ENCODE results near the gene HNRNPLL. TPM values are rescaled to one million over a fixed set of nuclear protein-coding genes. Genes with fewer than 3 reads are reported as not detected.
"Not testable (repeated sequence)": the region's sequence is repeated elsewhere in the genome, so short reads cannot be mapped to it uniquely, and the experiment has no call there.

Gene HNRNPLL
- total RNA-seq, 2 experiments from 2014 or later = 53.5 to 59.8 TPM

DNA sequence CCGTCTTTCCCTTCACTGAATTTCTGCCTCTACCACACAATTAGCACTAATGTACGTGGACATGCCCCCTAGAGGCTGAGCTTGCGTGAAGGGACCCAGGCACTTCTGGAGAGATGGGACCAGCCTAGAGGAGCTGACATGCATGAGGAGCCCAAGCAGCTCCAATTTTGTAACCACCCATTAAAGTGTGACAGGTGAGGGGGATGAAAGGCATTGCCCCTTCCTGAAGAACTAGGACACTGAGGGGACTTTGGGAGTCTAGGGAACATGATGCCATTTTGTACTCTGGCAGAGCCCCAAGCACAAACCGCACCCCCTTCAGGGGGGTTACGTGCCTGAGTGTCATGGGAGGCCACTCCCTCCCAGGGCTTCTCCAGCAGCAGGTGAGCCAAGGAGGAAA is 63.6 kb downstream of the HNRNPLL start:
- Mint-ChIP-seq H3K4me1 (peaks cover 24% of the 10 kb centered on the region), H3K27ac (no peak overlapping the region), H3K9me3 (ENCODE audit: low read depth) (no peaks in the 10 kb centered on the region), H3K27me3 (peaks cover 11% of the 10 kb centered on the region), H3K36me3 (ENCODE audit: low read depth) (no peaks in the 10 kb centered on the region), H3K4me3 (no peak overlapping the region)
- ATAC-seq = no peak
- ChIA-PET CTCF (interaction anchor here (1.8 kb wide), 1 partner anchor 43 kb away, joined by 7 read pairs; no protein-coding TSS in a partner anchor), POLR2A (no interaction called here)
- intact Hi-C loops (cut with DNase I, micrococcal nuclease) = loop anchor here in 1 of 2 experiments (5.0 kb wide), 1 partner anchor 298 kb away; no protein-coding TSS in a partner anchor
- no peak for DNase-seq

DNA sequence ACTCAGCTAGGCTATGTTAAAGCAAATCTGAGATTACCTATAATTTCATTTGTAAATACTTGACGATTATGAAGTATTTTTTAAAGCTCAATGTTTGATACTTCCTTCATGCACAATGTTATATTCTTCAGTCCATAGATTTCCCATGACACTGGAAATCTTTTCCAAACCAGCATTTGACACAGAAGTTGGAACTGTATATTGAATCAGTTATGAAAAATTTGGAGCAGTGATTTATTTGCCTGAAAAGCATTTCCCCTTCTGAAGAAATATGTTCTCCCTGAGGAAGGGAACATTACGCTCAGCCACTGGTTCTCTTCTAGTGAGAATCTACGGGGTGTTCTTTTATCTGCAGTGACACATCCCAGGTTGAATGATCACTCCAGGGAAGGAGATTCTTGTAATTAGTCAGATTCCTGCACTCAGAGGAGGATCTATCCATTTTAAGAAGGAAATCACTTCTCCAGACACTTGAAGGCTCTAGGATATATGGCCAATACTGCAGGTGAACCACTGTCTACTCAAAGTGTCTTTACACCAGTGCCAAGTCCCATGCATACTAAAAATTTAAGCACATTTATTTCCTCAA is 64.7 kb downstream of the HNRNPLL start:
- Mint-ChIP-seq H3K27me3 (peaks cover 12% of the 10 kb centered on the region), H3K4me1 (peaks cover 19% of the 10 kb centered on the region), H3K4me3 (no peak overlapping the region), H3K9me3 (ENCODE audit: low read depth) (no peaks in the 10 kb centered on the region), H3K36me3 (ENCODE audit: low read depth) (no peaks in the 10 kb centered on the region), H3K27ac (no peak overlapping the region)
- intact Hi-C loops (cut with DNase I, micrococcal nuclease) = loop anchor here (2.0 to 5.0 kb wide), 5 partner anchors 43 to 299 kb away; no protein-coding TSS in a partner anchor
- ChIA-PET CTCF (interaction anchor here (0.6 to 1.8 kb wide), 9 partner anchors 20 to 248 kb away, joined by 3 to 7 read pairs (median 3); partner anchors contain the start of gene SRSF7), POLR2A (no interaction called here)
- no peak for DNase-seq
- no peak for ATAC-seq

DNA sequence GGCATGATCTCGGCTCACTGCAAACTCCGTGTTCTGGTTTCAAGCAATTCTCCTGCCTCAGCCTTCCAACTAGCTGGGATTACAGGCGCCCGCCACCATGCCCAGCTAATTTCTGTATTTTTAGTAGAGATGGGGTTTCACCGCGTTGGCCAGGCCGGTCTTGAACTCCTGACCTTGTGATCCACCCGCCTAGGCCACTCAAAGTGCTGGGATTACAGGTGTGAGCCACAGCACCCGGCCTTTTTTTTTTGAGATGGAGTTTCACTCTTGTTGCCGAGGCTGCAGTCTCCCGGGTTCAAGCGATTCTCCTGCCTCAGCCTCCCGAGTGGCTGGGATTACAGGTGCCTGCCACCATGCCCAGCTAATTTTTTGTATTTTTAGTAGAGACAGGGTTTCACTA is 65.4 kb downstream of the HNRNPLL start:
- H3K27ac Mint-ChIP-seq; ATAC-seq; H3K4me3 Mint-ChIP-seq; POLR2A ChIA-PET; DNase-seq; H3K9me3 Mint-ChIP-seq (ENCODE audit: low read depth); H3K36me3 Mint-ChIP-seq (ENCODE audit: low read depth): not testable (repeated sequence)
- intact Hi-C loops (cut with DNase I, micrococcal nuclease) = loop anchor here (2.0 to 5.0 kb wide), 5 partner anchors 44 to 300 kb away; no protein-coding TSS in a partner anchor
- H3K27me3 Mint-ChIP-seq = peaks cover 13% of the 10 kb centered on the region
- CTCF ChIA-PET = interaction anchor here (0.7 to 1.8 kb wide), 14 partner anchors 10 to 537 kb away, joined by 3 to 11 read pairs (median 4); partner anchors contain the start of gene SRSF7
- H3K4me1 Mint-ChIP-seq = peaks cover 12% of the 10 kb centered on the region

DNA sequence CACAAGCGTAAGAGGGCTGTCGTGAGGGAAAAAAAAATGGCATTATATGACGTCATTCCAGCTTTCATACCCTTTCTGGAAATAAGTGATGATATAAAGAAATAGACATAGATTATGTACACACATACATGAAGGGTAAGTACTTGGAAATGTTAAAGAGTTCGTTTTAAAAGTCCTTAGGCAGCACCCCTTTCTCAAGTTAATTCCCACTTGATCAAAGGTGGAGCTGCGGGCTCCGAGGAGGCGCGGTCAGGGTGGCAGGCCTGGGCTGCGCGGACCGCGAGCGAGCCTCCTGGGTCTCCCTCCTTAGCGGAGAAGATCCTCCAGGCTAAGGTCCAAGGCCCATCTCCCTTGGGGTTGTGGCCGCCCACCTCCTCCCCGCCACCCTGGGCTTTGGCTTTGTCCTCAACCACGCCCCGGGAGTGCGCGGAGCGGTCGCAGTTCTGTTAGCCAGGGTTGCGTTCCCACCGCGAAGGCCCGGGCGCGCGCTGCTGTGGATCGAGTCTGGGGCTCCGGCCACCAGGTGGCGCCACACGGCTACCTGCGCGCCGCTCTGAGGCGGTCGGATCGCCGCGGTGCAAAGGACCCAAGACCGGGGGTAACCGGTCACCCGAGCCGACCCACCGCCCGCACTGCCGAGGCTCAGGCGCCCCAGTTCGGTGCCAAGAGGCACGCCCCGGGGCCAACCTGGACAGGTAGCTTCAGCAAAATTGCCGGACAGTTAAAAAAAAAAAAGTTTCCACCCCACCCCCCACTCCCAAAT is 66.8 kb downstream of the HNRNPLL start:
- CTCF ChIA-PET = interaction anchor here (0.6 to 1.8 kb wide), 19 partner anchors 12 to 220 kb away, joined by 3 to 11 read pairs (median 4); no protein-coding TSS in a partner anchor
- H3K9me3 Mint-ChIP-seq (ENCODE audit: low read depth) = no peaks in the 10 kb centered on the region
- DNase-seq = peak; percentile 91
- no peak overlapping the region for H3K27ac Mint-ChIP-seq
- ATAC-seq = peak; percentile 98
- H3K4me1 Mint-ChIP-seq = peaks cover 2% of the 10 kb centered on the region
- intact Hi-C loops (cut with DNase I, micrococcal nuclease) = loop anchor here (1.0 to 5.0 kb wide), 8 partner anchors 45 to 301 kb away; partner anchors contain the start of gene GEMIN6 (in 1 of the 2)
- peak overlapping the region; percentile 48 for H3K4me3 Mint-ChIP-seq
- POLR2A ChIA-PET = interaction anchor here (0.5 kb wide), 1 partner anchor 117 kb away, joined by 6 read pairs; no protein-coding TSS in a partner anchor
- peaks cover 13% of the 10 kb centered on the region for H3K27me3 Mint-ChIP-seq
- H3K36me3 Mint-ChIP-seq (ENCODE audit: low read depth) = no peaks in the 10 kb centered on the region

DNA sequence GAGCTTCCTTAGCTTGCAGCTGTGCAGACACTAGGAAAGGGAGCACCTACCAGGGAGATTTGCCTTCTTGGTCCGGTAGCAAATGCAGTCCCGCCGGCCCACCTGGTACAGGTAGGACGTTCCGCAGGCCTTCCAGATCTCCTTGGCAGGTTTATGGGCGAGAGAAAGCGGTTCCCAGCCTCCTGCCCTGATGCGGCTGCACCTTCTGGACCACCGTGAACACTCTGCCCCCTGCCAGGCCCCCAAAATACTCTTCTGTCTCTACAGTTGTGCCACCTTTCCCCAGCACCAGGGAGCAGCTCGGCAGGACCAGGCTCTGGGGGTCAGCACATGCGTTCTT is 67.4 kb downstream of the HNRNPLL start:
- intact Hi-C loops (cut with DNase I, micrococcal nuclease) = loop anchor here in 1 of 2 experiments (5.0 kb wide), 1 partner anchor 302 kb away; no protein-coding TSS in a partner anchor
- Mint-ChIP-seq H3K27me3 (peaks cover 16% of the 10 kb centered on the region), H3K36me3 (ENCODE audit: low read depth) (no peaks in the 10 kb centered on the region), H3K4me3 (no peak overlapping the region), H3K4me1 (peaks cover 2% of the 10 kb centered on the region), H3K9me3 (ENCODE audit: low read depth) (no peaks in the 10 kb centered on the region), H3K27ac (no peak overlapping the region)
- DNase-seq (no peak), ATAC-seq (no peak)
- ChIA-PET CTCF (interaction anchor here (0.7 to 1.8 kb wide), 10 partner anchors 14 to 219 kb away, joined by 3 to 7 read pairs (median 4); no protein-coding TSS in a partner anchor), POLR2A (interaction anchor here (0.5 kb wide), 1 partner anchor 118 kb away, joined by 6 read pairs; no protein-coding TSS in a partner anchor)

DNA sequence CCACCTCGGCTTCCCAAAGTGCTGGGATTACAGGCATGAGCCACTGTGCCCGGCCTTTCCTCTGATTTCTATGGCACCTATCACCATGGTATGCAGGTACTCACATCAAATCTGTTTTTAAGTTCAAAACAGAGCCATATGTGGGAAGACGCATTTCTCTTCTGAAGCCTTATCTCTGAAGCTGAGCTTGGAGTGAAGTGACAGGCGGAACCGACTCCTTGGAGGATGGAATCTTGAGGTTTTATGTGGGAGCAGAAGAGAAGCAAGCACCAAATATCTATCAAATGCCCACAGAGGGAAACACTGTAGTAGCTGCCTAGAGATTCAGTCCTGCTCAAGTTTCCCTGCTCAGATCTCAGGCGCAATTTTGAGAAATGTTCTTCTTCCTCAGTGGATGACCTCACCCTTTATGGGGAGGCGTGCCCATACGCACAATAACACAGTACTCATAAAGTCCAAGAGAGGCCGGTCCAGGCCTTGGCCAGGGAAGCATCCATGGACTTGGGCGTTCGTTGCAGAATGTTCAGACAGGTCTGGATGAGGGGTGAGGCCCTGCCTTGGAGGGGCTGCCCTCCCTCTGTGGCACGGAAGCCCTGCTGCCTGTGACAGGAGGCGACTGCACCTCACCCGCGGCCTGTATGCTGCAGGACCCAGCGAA is 67.9 kb downstream of the HNRNPLL start:
- ChIA-PET POLR2A (no interaction called here), CTCF (interaction anchor here (0.6 to 1.6 kb wide), 9 partner anchors 11 to 294 kb away, joined by 3 to 5 read pairs (median 4); no protein-coding TSS in a partner anchor)
- H3K9me3 Mint-ChIP-seq (ENCODE audit: low read depth) = no peaks in the 10 kb centered on the region
- ATAC-seq (no peak), DNase-seq (no peak)
- peaks cover 16% of the 10 kb centered on the region for H3K27me3 Mint-ChIP-seq
- no peak overlapping the region for H3K4me3 Mint-ChIP-seq
- intact Hi-C loops (cut with DNase I, micrococcal nuclease) = loop anchor here in 1 of 2 experiments (5.0 kb wide), 1 partner anchor 302 kb away; no protein-coding TSS in a partner anchor
- H3K36me3 Mint-ChIP-seq (ENCODE audit: low read depth) = no peaks in the 10 kb centered on the region
- H3K27ac Mint-ChIP-seq = no peak overlapping the region
- H3K4me1 Mint-ChIP-seq = peaks cover 2% of the 10 kb centered on the region

DNA sequence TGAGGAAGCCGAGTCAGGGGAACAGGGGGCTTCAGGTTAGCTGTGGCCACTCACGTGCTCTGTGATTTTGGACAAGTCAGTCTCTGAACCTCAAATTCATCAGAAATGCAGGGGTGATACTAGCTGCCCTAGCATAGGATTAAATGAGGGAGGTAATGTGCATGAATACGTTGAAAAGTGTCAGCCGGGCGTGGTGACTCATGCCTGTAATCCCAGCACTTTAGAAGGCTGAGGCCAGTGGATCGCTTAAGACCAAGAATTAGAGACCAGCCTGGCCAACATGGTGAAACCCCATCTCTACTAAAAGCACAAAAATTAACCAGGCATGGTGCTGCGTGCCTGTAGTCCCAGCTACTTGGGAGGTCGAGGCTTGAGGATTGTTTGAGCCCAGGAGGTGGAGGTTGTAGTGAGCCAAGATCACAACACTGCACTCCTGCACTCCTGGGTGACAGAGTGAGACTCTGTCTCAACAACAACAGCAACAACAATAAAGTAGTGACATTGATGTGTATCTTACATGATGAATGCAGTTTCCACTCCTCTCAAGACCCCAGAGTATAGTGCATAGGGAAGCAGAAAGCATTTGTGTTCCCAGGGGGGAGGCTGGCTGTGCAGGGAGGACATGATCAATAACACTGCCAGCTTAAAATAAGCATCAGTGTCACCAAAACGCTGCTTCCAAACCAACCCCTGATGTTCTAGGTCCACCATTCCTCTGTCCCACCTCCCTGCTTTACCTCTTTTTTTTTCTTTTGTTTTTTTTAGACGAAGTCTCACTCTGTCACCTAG is 68.8 kb downstream of the HNRNPLL start:
- peaks cover 2% of the 10 kb centered on the region for H3K4me1 Mint-ChIP-seq
- POLR2A ChIA-PET = interaction anchor here (0.7 kb wide), 1 partner anchor 192 kb away, joined by 3 read pairs; no protein-coding TSS in a partner anchor

DNA sequence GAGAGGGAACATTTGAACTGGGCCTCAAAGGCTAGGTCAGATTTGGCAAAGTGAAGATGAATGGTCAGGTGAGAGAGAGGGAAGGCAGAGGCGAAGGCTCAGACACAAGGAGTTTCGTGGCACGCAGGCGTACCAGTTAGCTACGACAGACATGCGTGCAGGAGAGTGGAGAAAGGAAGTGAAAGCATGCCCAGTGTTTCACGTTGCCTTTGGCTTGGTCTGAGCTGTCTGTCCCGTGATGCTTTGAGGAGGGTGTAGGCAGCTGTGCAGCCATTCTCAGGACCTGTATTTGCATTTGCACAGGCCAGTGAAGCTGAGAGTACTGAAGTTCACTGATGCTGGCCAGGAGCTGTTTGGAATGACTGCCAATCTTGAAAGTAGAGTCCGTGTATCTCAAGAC is 69.5 kb downstream of the HNRNPLL start:
- CTCF ChIA-PET = interaction anchor here (1.0 to 1.7 kb wide), 4 partner anchors 15 to 217 kb away, joined by 3 to 9 read pairs (median 5); no protein-coding TSS in a partner anchor
- no peak for DNase-seq
- no peak overlapping the region for H3K4me3 Mint-ChIP-seq
- intact Hi-C loops (cut with DNase I, micrococcal nuclease) = no loop called here
- no peaks in the 10 kb centered on the region for H3K9me3 Mint-ChIP-seq (ENCODE audit: low read depth)
- peaks cover 26% of the 10 kb centered on the region for H3K27me3 Mint-ChIP-seq
- H3K4me1 Mint-ChIP-seq = peaks cover 6% of the 10 kb centered on the region
- POLR2A ChIA-PET = no interaction called here
- ATAC-seq = no peak
- H3K27ac Mint-ChIP-seq = no peak overlapping the region
- no peaks in the 10 kb centered on the region for H3K36me3 Mint-ChIP-seq (ENCODE audit: low read depth)

More for the DNA sequence above, 68.8 kb downstream of the HNRNPLL start:
- Mint-ChIP-seq H3K36me3 (ENCODE audit: low read depth) (no peaks in the 10 kb centered on the region), H3K4me3 (no peak overlapping the region), H3K27ac (no peak overlapping the region), H3K9me3 (ENCODE audit: low read depth) (no peaks in the 10 kb centered on the region), H3K27me3 (peaks cover 22% of the 10 kb centered on the region)
- intact Hi-C loops (cut with DNase I, micrococcal nuclease) = no loop called here
- DNase-seq (no peak), ATAC-seq (no peak)
- CTCF ChIA-PET = interaction anchor here (0.6 to 1.7 kb wide), 8 partner anchors 10 to 295 kb away, joined by 3 to 9 read pairs (median 3); no protein-coding TSS in a partner anchor

DNA sequence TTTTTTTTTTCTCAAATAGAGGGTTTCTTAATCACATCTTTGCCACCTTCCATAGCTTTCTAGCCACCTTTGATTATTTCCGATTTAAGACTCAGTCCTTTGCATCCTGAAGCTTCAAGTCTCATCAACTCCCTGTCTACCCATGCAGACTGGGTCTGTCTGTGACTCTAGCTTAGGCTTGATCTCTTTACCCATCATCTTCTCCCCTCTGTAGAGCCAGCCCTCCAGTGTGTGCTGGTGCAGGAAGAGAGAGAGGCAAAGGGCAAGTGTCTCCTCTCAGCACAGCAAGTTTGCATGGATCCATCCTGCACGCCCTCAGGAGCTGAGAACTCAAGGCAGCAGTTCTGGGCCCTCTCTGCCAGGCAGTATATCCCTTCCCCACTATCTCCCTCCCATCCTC is 70.4 kb downstream of the HNRNPLL start:
- no peaks in the 10 kb centered on the region for H3K36me3 Mint-ChIP-seq (ENCODE audit: low read depth)
- H3K4me1 Mint-ChIP-seq = peaks cover 7% of the 10 kb centered on the region
- H3K27me3 Mint-ChIP-seq = peaks cover 27% of the 10 kb centered on the region
- H3K4me3 Mint-ChIP-seq = no peak overlapping the region
- no peaks in the 10 kb centered on the region for H3K9me3 Mint-ChIP-seq (ENCODE audit: low read depth)
- H3K27ac Mint-ChIP-seq = no peak overlapping the region
- ATAC-seq (no peak), DNase-seq (no peak)
- ChIA-PET POLR2A (no interaction called here), CTCF (interaction anchor here (1.1 to 1.4 kb wide), 2 partner anchors 208 to 211 kb away, joined by 4 to 6 read pairs; no protein-coding TSS in a partner anchor)
- intact Hi-C loops (cut with DNase I, micrococcal nuclease) = no loop called here

DNA sequence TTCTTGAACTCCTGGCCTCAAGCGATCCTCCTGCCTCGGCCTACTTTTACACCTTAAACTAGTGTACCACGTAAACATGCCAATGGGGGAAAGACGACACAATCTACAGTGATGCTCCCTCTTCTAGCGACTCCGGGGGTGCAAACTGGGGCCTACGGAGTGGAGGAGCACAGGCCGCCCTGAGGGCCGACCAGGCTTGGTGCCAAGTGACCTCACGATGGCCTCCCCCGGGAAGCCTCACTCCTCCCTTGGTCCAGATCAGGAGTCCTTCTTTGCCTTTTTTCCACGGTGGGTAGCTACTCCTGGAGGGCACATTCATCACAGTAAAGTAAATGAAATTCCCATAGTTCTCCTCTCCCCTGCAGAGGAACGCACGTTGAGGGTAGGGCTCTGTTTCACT is 73.5 kb downstream of the HNRNPLL start:
- intact Hi-C loops (cut with DNase I, micrococcal nuclease) = no loop called here
- Mint-ChIP-seq H3K9me3 (ENCODE audit: low read depth) (no peaks in the 10 kb centered on the region), H3K4me3 (no peak overlapping the region), H3K27ac (no peak overlapping the region), H3K4me1 (peaks cover 5% of the 10 kb centered on the region), H3K36me3 (ENCODE audit: low read depth) (no peaks in the 10 kb centered on the region), H3K27me3 (peaks cover 22% of the 10 kb centered on the region)
- POLR2A ChIA-PET = no interaction called here
- DNase-seq = no peak
- ATAC-seq = no peak
- CTCF ChIA-PET = interaction anchor here (1.0 kb wide), 1 partner anchor 74 kb away, joined by 3 read pairs; no protein-coding TSS in a partner anchor

Data from activated CD4-positive, alpha-beta T cell treated with anti-CD3 and anti-CD28 coated beads for 36 hours (primary cell).